ENCODE measurements around the gene NFU1. TPM values are rescaled to one million over a fixed set of nuclear protein-coding genes. Genes with fewer than 3 reads are reported as not detected.

Gene NFU1
- total and polyA plus RNA-seq, 2 of the 13 experiments (the other 11 are each of a cell fraction or from before 2014, with no cell fraction given) = 39.1 to 84.0 TPM

DNA sequence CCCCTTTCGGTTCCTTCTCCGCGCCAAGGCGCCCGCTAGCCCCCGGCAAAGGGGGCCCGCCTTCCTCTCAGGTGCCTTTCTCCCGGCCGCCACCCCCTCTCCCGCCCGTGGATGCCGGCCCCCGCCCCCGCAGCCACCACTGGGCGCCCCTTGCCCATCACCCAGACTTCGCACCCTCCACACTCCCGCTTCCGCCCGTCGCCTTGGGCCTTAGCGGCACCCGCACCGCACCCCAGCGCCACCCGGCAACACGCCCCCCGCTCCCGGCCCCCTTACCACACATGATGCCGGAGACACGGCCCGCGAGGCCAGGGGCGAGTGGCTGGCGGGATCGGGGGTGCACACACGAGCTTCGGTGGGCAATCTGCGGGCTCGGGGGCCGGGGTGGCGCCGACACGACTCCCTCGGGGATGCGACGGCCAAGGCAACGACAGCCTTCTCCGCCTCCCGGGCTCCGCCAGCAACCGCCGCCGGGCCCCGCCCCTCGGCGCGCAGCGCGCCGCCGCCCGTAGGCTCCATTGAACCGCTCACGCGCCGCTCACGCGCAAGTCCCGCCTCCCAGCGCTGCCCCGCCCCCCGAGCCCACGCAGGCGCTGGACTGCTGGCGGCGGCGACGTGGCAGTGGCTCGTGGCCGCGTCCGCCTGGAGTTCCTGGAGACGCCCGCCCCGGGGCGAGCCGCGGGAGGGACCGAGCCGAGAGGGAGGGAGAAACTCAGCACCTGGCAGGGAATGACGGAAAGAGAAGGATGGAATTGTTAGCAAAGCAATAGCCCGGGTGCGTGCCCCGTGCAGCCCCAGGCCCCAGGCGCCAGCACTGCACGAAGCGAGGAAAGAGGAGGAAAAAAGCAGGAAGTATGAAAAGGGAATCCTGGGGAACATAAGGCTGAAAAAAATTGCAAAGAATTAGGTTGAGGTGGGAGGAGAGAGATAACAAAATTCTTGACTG is 50.2 kb downstream of the NFU1 start, which contains the start of gene GFPT1 (continued):
- TF ChIP-seq ZNF646 (CRISPR knock-in tag; IDR thresholded peaks at IDR 0.05) (no peak), ZBTB20 (CRISPR knock-in tag; IDR thresholded peaks at IDR 0.05; ENCODE audit: borderline replicate concordance, low read depth) (peak; percentile 66; the same call in 1 of the 2 replicates), TEAD2 (CRISPR knock-in tag; IDR thresholded peaks at IDR 0.05) (no peak), ATF7 (IDR thresholded peaks at IDR 0.05) (no peak), ATF7 (CRISPR knock-in tag; IDR thresholded peaks at IDR 0.05) (0 out of 2 replicates have a peak, but pooled peaks have one; percentile 47), ZKSCAN5 (CRISPR knock-in tag; IDR thresholded peaks at IDR 0.05) (0 out of 2 replicates have a peak, but pooled peaks have one; percentile 11), GPBP1L1 (CRISPR knock-in tag; IDR thresholded peaks at IDR 0.05) (no peak), REPIN1 (CRISPR knock-in tag; IDR thresholded peaks at IDR 0.05; ENCODE audit: borderline replicate concordance, low read depth) (peak; percentile 92), KLF13 (CRISPR knock-in tag; IDR thresholded peaks at IDR 0.05) (peak; percentile 61; the same call in 1 of the 2 replicates), MEIS2 (CRISPR knock-in tag; IDR thresholded peaks at IDR 0.05) (peak; percentile 83; the same call in 1 of the 2 replicates), ZNF768 (CRISPR knock-in tag; IDR thresholded peaks at IDR 0.05) (peak; percentile 46), THAP11 (CRISPR knock-in tag; IDR thresholded peaks at IDR 0.05) (peak; percentile 83), KLF11 (CRISPR knock-in tag; IDR thresholded peaks at IDR 0.05) (no peak; the same call in 1 of the 2 replicates), PRDM15 (CRISPR knock-in tag; IDR thresholded peaks at IDR 0.05) (no peak; the same call in 1 of the 2 replicates)

Measured in HepG2 (cell line).